Fibroblast of villous mesenchyme (primary cell): ENCODE data around the gene PNPT1. TPM values are rescaled to one million over a fixed set of nuclear protein-coding genes. Genes with fewer than 3 reads are reported as not detected.
"Not testable (repeated sequence)": the region's sequence is repeated elsewhere in the genome, so short reads cannot be mapped to it uniquely, and the experiment has no call there.

Experiments
- DNase-seq: peaks from one replicate; pipeline ENCODE4 v3.0.0-alpha.2; 2010; ENCODE audit warnings: low read depth
- H3K4me3 ChIP-seq: 2 replicates; pipeline ENCODE4 v1.5.1; 2011; ENCODE audit warnings: low read depth, mild to moderate bottlenecking, low read length
- CTCF ChIP-seq: IDR thresholded peaks from 2 replicates; pipeline ENCODE4 v1.5.1; 2012; ENCODE audit warnings: low read depth, mild to moderate bottlenecking, low read length; ENCODE audit not compliant: insufficient read depth
- total RNA-seq: library from RNA; depleted of rRNA; stranded (reverse); fragments of >200 nt; gene quantifications from 2 replicates; pipeline ENCODE4 v1.2.3, GENCODE V29; 2012

The PNPT1 gene
- total RNA-seq, 1 donor: 32.0 TPM

- no peak overlapping the region for H3K4me3 ChIP-seq
- DNase-seq: no peak
- TF ChIP-seq CTCF: no peak
Observed at GRCh38 chr2:55710025-55710424, 16.4 kb upstream of the PNPT1 start.

DNA sequence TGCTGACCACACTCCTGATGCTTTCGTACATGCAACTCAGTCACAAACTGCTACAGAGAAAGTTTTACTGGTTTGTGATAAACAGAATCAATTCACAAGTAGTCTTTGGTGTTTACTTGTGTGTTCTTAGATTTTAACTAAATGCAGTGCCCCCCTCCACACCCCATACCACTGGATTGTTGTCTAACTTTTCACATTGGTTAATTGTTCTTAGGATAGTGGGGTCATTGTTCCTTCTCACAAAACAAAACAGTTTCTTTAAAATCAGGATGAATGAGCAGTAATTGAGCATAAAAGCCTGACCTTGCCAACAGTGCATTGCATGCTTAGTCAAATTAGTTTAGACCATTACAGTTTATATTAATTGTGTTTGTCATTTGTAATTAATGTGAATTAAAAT, 14.1 kb upstream of the PNPT1 start:
- no peak for DNase-seq
- H3K4me3 ChIP-seq: no peak overlapping the region
- no peak for TF ChIP-seq CTCF

DNA sequence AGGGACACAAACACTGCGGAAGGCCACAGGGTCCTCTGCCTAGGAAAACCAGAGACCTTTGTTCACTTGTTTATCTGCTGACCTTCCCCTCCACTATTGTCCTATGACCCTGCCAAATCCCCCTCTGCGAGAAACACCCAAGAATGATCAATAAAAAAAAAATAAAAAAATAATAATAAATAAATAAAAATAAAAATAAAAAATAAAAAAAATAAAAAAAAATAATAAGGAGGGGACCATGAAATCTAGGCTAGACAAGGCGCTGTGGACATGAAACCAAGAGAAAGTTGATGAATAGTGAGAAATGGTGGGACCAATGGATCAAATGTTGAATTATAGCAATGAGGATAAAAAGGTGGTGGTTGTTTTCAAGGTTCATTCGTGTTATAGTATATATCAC, 12.6 kb upstream of the PNPT1 start:
- H3K4me3 ChIP-seq, DNase-seq: not testable (repeated sequence)

DNA sequence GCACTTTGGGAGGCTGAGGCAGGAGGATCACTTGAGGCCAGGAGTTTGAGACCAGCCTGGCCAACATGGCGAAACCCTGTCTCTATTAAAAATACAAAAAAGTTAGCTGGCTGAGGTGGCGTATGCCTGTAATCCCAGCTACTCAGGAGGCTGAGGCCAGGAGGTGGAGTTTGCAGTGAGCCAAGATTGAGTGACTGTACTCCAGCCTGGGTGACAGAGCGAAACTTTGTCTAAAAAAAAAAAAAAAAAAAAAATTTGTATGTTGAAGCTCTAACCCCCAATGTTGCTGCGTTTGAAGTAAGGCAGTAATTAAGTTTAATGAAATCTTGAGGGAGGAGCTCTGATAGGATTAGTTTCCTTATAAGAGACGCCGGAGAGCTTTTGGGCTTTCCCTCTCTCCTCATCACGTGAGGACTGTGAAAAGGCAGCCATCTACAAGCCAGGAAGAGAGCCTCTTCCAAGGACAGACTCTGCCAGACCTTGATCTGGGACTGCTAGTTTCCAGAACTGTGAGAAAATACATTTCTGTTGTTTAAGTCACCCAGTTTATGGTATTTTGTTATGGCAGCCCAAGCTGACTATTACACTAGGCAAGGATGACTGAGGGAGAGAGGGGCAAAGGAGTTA, 11.5 kb upstream of the PNPT1 start:
- DNase-seq: no peak
- no peak overlapping the region for H3K4me3 ChIP-seq
- TF ChIP-seq CTCF: no peak

- no peak for TF ChIP-seq CTCF
- no peak for DNase-seq
- H3K4me3 ChIP-seq: no peak overlapping the region
Observed at GRCh38 chr2:55703350-55703749, 9.7 kb upstream of the PNPT1 start.

DNA sequence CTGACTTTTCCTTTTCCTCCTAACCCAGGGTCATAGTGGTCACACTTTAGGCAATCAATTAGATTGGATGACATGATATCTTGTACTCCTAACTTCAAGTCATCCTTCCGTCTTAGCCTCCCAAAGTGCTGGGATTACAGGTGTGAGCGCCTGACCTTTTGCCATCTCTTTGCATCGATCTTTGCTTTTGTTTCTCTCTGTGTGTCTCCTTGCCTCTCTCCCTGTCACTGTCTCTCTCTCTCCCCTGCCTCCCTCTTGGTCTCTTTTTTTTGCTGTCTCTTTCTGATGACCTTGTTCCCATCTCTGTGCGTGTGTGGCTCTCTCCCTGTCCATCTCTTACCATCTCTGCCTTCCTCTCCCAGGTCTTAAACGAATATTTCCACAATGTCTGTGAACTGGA, 904 bp downstream of the PNPT1 start:
- DNase-seq: not testable (repeated sequence)
- H3K4me3 ChIP-seq: peak overlapping the region; percentile 95

- peak; percentile 53 for DNase-seq
- no peak for TF ChIP-seq CTCF
- H3K4me3 ChIP-seq: no peak overlapping the region
Observed at GRCh38 chr2:55672630-55673029, 21.0 kb downstream of the PNPT1 start.

- DNase-seq: no peak
- H3K4me3 ChIP-seq: no peak overlapping the region
- no peak for TF ChIP-seq CTCF
Observed at GRCh38 chr2:55668956-55669355, 24.7 kb downstream of the PNPT1 start.
